GM15510 (cell line): Measurements from ENCODE around the gene SLC4A9.

ENCODE experiments used
- POLR2A ChIP-seq: IDR thresholded peaks from 3 replicates; pipeline ENCODE4 v1.6.1; 2011; ENCODE audit warnings: borderline replicate concordance; ENCODE audit not compliant: insufficient read length; ENCODE audit errors: extremely low read depth

SLC4A9 gene

GRCh38 chr5:140328036-140328764, 31.8 kb upstream of the SLC4A9 start:
- TF ChIP-seq POLR2A, result no peak

DNA sequence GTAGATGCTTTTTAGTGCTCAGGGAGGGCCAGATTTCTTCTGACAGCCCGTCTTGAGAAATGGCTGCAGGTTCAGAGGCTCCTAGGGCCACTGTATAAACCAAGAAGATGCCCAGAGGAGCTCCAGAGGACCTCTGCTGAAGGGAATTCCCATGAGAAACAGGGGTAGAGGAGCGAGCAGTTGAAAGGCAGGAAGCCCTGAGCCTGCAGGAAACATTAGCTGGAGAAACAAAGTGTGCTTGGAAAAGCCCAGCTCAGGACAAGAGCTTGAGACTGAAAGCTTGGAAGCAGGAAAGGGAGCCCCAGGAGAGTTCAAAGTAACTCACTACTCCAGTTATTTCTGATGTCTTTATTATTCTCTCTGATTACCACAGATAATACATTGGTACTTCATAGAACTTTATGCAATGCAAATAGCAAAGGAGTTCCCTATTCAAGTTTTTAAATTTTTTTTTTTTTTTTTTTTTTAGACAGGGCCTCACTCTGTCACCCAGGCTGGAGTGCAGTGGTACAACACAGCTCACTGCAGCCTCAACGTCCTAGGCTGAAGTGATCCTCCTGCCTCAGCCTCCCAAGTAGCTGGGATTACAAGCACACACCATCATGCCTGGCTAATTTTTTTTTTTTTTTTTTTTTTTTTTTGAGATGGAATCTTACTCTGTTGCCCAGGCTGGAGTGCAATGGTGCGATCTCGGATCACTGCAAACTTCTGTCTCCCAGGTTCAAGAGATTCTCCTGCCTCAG, 30.1 kb upstream of the SLC4A9 start:
- no peak for TF ChIP-seq POLR2A

DNA sequence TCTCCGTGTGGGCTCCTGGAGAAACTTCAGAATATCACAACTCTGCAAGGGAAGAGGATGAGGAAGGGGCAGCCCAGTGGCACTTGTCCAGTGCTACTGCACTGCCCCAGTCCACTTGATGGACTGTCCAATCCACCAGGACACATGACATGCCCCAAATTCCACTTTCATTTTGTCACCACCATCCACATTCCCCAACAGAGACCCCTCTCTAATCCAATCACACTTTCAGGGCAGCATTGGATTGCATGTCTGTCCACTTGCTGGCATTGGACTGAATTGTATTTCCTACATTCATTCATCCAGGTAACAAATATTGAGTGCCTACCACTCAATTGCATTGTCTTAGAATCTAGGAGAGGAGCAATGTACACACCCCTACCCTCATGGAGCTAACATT, 28.4 kb upstream of the SLC4A9 start:
- TF ChIP-seq POLR2A, result no peak

DNA sequence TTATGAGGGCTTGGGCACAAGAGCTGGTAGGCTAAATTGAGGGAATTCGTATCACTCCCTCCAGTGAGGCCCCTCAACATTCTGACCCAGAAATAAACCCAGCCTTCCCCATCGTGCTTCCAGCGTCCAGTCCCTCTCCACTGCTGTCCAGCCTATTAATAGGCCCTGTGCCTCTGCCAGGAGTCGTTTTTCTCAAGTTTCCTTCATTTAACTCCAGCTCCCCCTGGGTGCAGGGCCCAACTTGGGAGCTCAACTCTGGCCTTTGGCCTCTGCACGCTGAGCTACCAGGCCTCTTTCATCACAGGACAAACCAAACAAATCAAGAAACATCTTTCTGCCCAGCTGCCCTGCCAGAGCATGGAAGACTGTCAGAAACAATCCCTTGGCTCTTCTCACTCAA, 23.6 kb upstream of the SLC4A9 start:
- TF ChIP-seq POLR2A, result no peak

DNA sequence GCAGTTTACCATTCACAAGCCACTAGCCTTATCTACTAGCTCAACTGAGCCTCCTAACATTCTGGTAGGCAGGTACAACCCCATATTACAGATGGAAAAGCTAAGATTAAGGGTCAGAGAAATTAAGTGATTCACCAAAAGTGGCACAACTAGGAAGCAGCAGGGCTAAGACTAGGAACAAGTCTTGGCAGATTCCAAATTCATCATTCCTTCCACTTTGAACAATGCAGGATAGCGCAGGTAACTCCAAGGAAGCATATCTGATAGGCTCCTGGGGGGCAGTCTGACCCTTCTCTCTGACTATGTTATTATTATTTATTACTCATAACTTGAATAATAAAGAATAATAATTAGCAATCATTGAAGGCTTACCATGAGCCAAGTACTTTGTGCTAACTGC, 22.1 kb upstream of the SLC4A9 start:
- no peak for TF ChIP-seq POLR2A

GRCh38 chr5:140338336-140338735, 21.7 kb upstream of the SLC4A9 start:
- no peak for TF ChIP-seq POLR2A

DNA sequence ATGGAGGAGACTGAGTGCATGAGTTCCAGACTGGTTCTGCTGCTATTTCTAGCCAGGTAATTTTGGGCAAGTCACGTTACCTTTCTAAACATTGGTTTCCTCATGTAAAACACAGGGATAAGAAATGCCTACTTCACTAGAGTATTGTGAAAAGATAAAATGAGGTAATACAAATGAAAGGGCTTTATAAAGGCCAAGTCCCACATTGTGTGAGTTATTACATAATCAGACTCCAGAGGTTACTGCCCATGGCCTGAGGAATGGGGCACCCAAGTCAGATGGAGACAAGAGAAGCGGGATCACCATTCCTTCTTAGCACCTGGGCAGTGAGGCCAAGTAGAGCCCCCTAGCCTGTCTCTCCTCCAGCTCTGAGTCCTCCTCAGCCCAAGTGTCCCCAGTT, 21.1 kb upstream of the SLC4A9 start:
- no peak for TF ChIP-seq POLR2A

GRCh38 chr5:140339636-140340035, 20.4 kb upstream of the SLC4A9 start:
- TF ChIP-seq POLR2A, result no peak

DNA sequence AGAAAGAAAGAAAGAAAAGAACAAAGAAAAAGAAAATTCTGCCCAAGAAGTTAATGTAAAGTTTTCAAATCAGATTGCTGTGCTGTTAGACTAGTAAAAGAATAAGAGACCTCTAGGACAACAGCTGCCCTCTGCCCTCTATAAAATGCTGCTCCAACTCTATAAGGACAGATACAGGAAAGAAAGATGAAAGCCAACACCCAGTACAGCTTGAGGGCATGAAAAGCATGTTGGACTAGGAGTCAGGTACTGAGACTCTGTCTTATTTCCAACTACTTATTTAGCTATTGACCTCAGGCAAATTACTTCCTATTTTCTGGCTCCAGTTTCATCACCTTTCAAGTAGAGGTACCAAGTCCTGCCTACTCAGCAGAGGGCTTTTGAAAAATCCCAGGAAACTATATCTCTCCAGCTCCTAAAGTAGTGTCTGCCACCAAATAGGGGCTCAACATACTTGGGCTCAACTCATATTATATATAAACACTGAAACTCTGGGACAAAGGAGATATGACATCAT, 19.3 kb upstream of the SLC4A9 start:
- TF ChIP-seq POLR2A, result no peak

GRCh38 chr5:140341591-140341990, 18.4 kb upstream of the SLC4A9 start:
- no peak for TF ChIP-seq POLR2A

DNA sequence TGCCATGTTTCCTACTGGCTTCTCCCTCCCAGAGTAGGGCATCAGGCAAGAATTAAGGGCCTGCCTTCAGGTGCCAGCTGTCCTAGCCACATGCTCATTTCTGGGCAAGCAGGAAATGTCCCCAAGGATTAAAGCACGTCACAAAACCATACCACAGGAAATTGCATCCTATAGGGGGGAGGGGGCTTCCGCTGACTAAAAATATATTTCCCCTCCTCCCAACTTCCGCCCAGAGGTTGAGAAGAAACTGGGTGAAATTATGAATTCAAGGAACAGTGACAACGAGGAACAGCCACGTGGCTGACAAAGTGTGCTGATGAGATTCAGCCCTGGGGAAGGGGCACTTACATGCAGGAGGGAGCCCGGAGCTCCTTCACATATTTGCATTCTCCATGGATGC, 17.7 kb upstream of the SLC4A9 start:
- TF ChIP-seq POLR2A, result no peak

DNA sequence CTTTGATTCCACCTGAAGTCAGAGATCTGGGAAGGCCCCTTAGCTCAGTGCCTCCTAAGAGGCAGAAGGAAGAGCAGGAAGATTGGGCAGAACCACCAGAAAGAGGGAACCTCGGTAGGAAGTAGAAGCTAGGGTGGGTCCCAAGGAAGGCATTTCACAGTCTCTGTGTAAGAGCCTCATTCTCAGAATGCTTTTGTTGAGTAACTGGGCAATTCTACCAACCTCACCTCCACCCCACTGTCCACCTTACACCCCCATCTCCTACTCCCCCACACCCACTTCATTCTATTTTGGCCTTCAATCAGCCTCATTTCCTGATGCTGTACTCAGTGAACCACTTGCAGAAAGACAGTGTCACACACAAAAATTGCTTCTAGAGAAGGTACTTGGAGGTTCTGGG, 17.1 kb upstream of the SLC4A9 start:
- TF ChIP-seq POLR2A, result no peak

DNA sequence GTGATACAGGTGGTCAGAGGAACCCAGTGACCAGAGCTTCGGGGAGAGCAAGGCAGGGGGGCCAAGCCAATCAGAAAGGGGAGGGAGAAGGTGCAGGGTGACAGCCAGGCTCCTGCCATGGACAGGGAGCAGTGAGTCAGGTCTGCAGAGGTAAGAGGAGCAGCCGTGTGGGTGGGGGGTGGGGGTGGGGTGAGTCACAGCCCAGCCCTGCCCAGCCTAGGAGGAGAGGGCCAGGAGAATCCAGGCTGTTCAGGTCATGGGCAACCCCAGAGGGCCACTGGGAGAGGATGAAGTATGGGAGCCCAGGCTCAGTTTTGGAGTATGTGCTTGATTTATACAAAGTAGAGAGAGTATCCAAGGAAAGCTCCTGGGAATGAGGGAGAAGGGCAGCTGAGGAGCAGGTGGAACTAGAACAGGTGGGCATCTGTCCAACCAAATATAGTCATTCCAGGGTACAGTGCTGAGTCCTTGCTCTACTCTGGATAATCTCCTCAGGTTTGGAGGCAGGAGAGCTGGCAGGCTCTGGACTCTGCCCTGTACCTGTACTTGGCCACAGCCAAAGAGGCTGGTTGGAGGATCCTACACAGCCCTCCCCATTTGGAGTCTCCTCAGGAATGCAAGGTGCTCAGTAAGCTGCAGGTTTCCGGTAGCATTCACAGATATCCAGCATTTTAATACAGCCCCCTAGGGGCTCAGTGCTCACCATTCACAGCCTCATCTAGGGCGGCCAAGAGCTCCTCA, 15.1 kb upstream of the SLC4A9 start:
- TF ChIP-seq POLR2A, result no peak

DNA sequence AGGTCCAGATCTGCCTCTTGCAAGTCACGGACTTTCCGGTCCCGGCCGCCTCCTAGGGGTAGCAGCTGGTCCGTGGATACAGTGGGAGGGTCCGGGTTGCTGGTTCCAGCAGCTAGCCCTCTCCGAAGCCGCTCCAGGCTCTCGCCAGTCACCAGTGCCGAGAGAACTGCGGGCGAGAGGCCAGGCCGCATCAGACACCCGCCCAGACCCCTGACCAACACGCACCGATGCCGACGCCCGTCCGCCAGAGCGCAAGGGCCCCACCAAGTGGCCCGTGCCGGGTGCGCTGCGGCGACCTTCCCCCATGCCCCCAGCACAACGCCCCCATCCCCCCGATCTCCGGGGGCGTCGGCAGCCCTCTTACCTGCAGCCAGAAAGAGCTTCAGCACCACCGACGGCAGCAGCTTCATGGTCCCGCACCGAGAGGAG, 14.1 kb upstream of the SLC4A9 start:
- TF ChIP-seq POLR2A, result no peak
